HepG2 (cell line): ENCODE measurements around the gene SATB2. TPM values are rescaled to one million over a fixed set of nuclear protein-coding genes. Genes with fewer than 3 reads are reported as not detected.

ENCODE experiments used
- ATF1 ChIP-seq: IDR thresholded peaks from 2 replicates; pipeline ENCODE4 v1.6.1; 2016; ENCODE audit warnings: mild to moderate bottlenecking, control low read depth
- ATM ChIP-seq: fragments of 450-650 bp; IDR thresholded peaks from 2 replicates; pipeline ENCODE4 v1.7.1; 2017; ENCODE audit warnings: mild to moderate bottlenecking, borderline replicate concordance
- BHLHE40 ChIP-seq: IDR thresholded peaks from 2 replicates; pipeline ENCODE4 v1.6.1; 2011; ENCODE audit warnings: low read length, improper control_type of control experiment
- CBX2 ChIP-seq, 2 experiments: fragments of 200-600 bp in 1 of 2; sonication (generic); formaldehyde crosslinking in 1 of 2; IDR thresholded peaks; 2 replicates each; pipeline versions ENCODE4 v1.7.0 to v1.8.1; 2018 to 2022; ENCODE audit warnings: low read depth in 2 of 2, low read length in 1 of 2, mild to moderate bottlenecking in 1 of 2, missing genetic modification reagents in 1 of 2
- ERF ChIP-seq: IDR thresholded peaks from 2 replicates; pipeline ENCODE4 v1.6.1; 2018; ENCODE audit warnings: missing biosample characterization, missing genetic modification reagents
- HIVEP1 ChIP-seq: sonication (generic); formaldehyde crosslinking; IDR thresholded peaks from 2 replicates; pipeline ENCODE4 v1.4.0; 2020; ENCODE audit warnings: mild to moderate bottlenecking, missing genetic modification reagents
- ISX ChIP-seq: sonication (generic); formaldehyde crosslinking; conservative IDR thresholded peaks from 2 replicates; pipeline ENCODE4 v1.5.0; 2020; ENCODE audit warnings: missing genetic modification reagents
- KDM2A ChIP-seq: sonication (generic); formaldehyde crosslinking; IDR thresholded peaks from 2 replicates; pipeline ENCODE4 v1.4.0; 2020; ENCODE audit warnings: low read depth, missing genetic modification reagents, borderline replicate concordance
- MEIS1 ChIP-seq: sonication (generic); formaldehyde crosslinking; IDR thresholded peaks from 2 replicates; pipeline ENCODE4 v1.9.0; 2021; ENCODE audit warnings: mild to moderate bottlenecking, missing genetic modification reagents, moderate library complexity, borderline replicate concordance
- MYNN ChIP-seq: sonication (generic); formaldehyde crosslinking; IDR thresholded peaks from 2 replicates; pipeline ENCODE4 v1.4.0; 2020; ENCODE audit warnings: mild to moderate bottlenecking, low read depth, missing genetic modification reagents
- POLR2AphosphoS2 ChIP-seq: IDR thresholded peaks from 2 replicates; pipeline ENCODE4 v1.6.1; 2011; ENCODE audit warnings: low read depth, low read length, improper control_type of control experiment
- SAFB2 ChIP-seq: sonication (generic); formaldehyde crosslinking; IDR thresholded peaks from 2 replicates; pipeline ENCODE4 v1.5.1; 2020; ENCODE audit warnings: missing genetic modification reagents, low read depth, mild to moderate bottlenecking, borderline replicate concordance
- SMYD3 ChIP-seq: sonication (generic); formaldehyde crosslinking; IDR thresholded peaks from 2 replicates; pipeline ENCODE4 v1.8.1; 2023; ENCODE audit warnings: mild to moderate bottlenecking, missing genetic modification reagents
- SYNCRIP ChIP-seq: fragments of 200-400 bp; formaldehyde crosslinking; IDR thresholded peaks from 2 replicates; pipeline ENCODE4 v1.6.1; 2018; ENCODE audit warnings: mild to moderate bottlenecking, low read depth, low read length; ENCODE audit not compliant: insufficient read depth
- YY1 ChIP-seq: IDR thresholded peaks from 2 replicates; pipeline ENCODE4 v1.6.1; 2011; ENCODE audit warnings: low read length, low read depth, moderate library complexity, mild to moderate bottlenecking; ENCODE audit not compliant: insufficient read depth, insufficient replicate concordance
- ZNF121 ChIP-seq: sonication (generic); formaldehyde crosslinking; IDR thresholded peaks from 2 replicates; pipeline ENCODE4 v1.5.0; 2020; ENCODE audit warnings: mild to moderate bottlenecking, missing genetic modification reagents
- ZNF234 ChIP-seq: sonication (generic); formaldehyde crosslinking; conservative IDR thresholded peaks from 2 replicates; pipeline ENCODE4 v1.5.1; 2020; ENCODE audit warnings: mild to moderate bottlenecking, missing genetic modification reagents
- ZNF724P ChIP-seq: sonication (generic); formaldehyde crosslinking; IDR thresholded peaks from 2 replicates; pipeline ENCODE4 v1.8.0; 2022; ENCODE audit warnings: missing genetic modification reagents, borderline replicate concordance
- ZNF841 ChIP-seq: sonication (generic); formaldehyde crosslinking; IDR thresholded peaks from 2 replicates; pipeline ENCODE4 v1.8.1; 2023; ENCODE audit warnings: missing genetic modification reagents, borderline replicate concordance
- ZNF883 ChIP-seq: sonication (generic); formaldehyde crosslinking; IDR thresholded peaks from 2 replicates; pipeline ENCODE4 v1.5.1; 2020; ENCODE audit warnings: mild to moderate bottlenecking, missing genetic modification reagents; ENCODE audit errors: not compliant biosample characterization
- polyA plus RNA-seq, 8 experiments: library from polyadenylated mRNA; depleted of rRNA in 3 of 8; stranded (reverse) in 7 of 8; unstranded in 1 of 8; fragments of >200 nt; fragmentation: Illumina TruSeq in 4 of 8; extraction: Trizol in 4 of 8; gene quantifications; 2 replicates each; pipeline versions ENCODE4 v1.2.1 to v1.2.3, GENCODE V29; 2011 to 2016; ENCODE audit warnings: low read depth in 4 of 8, missing spikeins in 1 of 8, mixed read lengths in 1 of 8; ENCODE audit not compliant: insufficient read depth in 1 of 8
- total RNA-seq, 5 experiments: library from RNA; depleted of rRNA; stranded (reverse); fragments of >200 nt; fragmentation: Illumina TruSeq; extraction: Trizol; gene quantifications; 2 replicates each; pipeline ENCODE4 v1.2.3, GENCODE V29; 2016; ENCODE audit warnings: low read depth in 1 of 5
- TF ChIP-seq, protein P1 (sequence below): sonication (generic); formaldehyde crosslinking; IDR thresholded peaks from 2 replicates; pipeline ENCODE4 v1.4.0; 2020; ENCODE audit warnings: missing genetic modification reagents, borderline replicate concordance
- TF ChIP-seq, protein P2 (sequence below): sonication (generic); formaldehyde crosslinking; IDR thresholded peaks from 2 replicates; pipeline ENCODE4 v1.9.0; 2022; ENCODE audit warnings: low read depth, missing genetic modification reagents
- TF ChIP-seq, protein P3 (sequence below): sonication (generic); formaldehyde crosslinking; IDR thresholded peaks from 2 replicates; pipeline ENCODE4 v1.8.0; 2022; ENCODE audit warnings: missing genetic modification reagents, low read depth, mild to moderate bottlenecking, borderline replicate concordance

The SATB2 gene
- total and polyA plus RNA-seq, 2 of the 13 experiments (the other 11 are each of a cell fraction or from before 2014, with no cell fraction given): 2.5 to 5.5 TPM

DNA sequence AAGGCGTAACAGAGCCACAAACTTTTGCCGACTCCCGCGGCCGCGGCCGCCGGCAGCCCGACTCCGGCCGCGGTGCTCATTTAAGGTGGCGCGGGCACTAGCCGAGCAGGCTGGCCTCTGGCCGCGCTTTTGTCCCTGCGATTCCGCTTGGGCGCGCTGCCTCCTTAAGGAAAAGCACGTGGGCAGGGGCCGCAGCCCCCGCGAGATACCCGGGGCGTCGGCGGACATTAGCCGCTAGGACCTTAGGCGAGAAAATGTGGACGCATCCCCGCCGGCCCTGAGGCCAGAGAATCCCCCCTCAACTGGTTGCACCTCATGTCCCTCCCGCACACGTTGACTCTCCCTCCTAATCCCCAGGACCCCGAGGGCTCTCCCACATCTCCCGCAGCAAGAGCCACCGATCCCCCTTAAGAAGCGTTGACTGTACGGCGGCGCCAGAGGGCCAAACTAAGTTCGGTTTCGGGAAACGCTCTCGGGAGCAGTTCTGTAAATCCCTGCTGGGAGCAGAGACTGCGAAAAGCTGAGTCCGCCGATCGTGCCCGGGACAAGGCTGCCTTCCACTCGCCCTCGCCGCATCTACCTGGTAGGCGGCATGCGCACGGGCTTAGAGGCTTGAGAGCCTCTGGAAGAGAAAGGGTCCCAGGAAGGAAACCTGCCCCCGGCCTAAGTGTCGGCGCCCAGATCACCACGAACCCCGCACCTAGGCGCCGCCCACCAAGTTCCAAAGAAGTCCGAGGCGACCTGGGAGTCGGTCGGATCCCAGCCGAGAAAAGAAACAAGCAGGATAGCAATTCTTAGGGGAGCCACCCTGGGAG is 1.8 kb upstream of the SATB2 start (continued):
- TF ChIP-seq, protein P1, sequence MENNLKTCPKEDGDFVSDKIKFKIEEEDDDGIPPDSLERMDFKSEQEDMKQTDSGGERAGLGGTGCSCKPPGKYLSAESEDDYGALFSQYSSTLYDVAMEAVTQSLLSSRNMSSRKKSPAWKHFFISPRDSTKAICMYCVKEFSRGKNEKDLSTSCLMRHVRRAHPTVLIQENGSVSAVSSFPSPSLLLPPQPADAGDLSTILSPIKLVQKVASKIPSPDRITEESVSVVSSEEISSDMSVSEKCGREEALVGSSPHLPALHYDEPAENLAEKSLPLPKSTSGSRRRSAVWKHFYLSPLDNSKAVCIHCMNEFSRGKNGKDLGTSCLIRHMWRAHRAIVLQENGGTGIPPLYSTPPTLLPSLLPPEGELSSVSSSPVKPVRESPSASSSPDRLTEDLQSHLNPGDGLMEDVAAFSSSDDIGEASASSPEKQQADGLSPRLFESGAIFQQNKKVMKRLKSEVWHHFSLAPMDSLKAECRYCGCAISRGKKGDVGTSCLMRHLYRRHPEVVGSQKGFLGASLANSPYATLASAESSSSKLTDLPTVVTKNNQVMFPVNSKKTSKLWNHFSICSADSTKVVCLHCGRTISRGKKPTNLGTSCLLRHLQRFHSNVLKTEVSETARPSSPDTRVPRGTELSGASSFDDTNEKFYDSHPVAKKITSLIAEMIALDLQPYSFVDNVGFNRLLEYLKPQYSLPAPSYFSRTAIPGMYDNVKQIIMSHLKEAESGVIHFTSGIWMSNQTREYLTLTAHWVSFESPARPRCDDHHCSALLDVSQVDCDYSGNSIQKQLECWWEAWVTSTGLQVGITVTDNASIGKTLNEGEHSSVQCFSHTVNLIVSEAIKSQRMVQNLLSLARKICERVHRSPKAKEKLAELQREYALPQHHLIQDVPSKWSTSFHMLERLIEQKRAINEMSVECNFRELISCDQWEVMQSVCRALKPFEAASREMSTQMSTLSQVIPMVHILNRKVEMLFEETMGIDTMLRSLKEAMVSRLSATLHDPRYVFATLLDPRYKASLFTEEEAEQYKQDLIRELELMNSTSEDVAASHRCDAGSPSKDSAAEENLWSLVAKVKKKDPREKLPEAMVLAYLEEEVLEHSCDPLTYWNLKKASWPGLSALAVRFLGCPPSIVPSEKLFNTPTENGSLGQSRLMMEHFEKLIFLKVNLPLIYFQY (CRISPR knock-in tag): no peak
- TF ChIP-seq YY1 (peak; percentile 73), ERF (CRISPR knock-in tag) (peak; percentile 29; the same call in 1 of the 2 replicates), MYNN (CRISPR knock-in tag) (no peak; the same call in 1 of the 2 replicates), HIVEP1 (CRISPR knock-in tag) (peak; percentile 80), SYNCRIP (no peak), ZNF841 (CRISPR knock-in tag) (peak; percentile 62; the same call in 1 of the 2 replicates), ATM (no peak), POLR2AphosphoS2 (no peak), ZNF883 (CRISPR knock-in tag) (peak; percentile 93), ZNF724P (no peak), KDM2A (CRISPR knock-in tag) (peak; percentile 95), ISX (CRISPR knock-in tag) (no peak), CBX2 (IDR thresholded peaks at IDR 0.05; ENCODE audit: low read depth, low read length) (no peak; the same call in 1 of the 2 replicates), CBX2 (CRISPR knock-in tag; IDR thresholded peaks at IDR 0.05; ENCODE audit: low read depth) (peak; percentile 34; the same call in 1 of the 2 replicates), BHLHE40 (no peak), SAFB2 (CRISPR knock-in tag) (no peak; the same call in 1 of the 2 replicates), ZNF121 (CRISPR knock-in tag) (peak; percentile 27), MEIS1 (CRISPR knock-in tag) (peak; percentile 61; the same call in 1 of the 2 replicates), ZNF234 (no peak), ATF1 (CRISPR knock-in tag) (0 out of 2 replicates have a peak, but pooled peaks have one; percentile 49), SMYD3 (CRISPR knock-in tag) (peak; percentile 53; the same call in 1 of the 2 replicates)
- TF ChIP-seq, protein P2, sequence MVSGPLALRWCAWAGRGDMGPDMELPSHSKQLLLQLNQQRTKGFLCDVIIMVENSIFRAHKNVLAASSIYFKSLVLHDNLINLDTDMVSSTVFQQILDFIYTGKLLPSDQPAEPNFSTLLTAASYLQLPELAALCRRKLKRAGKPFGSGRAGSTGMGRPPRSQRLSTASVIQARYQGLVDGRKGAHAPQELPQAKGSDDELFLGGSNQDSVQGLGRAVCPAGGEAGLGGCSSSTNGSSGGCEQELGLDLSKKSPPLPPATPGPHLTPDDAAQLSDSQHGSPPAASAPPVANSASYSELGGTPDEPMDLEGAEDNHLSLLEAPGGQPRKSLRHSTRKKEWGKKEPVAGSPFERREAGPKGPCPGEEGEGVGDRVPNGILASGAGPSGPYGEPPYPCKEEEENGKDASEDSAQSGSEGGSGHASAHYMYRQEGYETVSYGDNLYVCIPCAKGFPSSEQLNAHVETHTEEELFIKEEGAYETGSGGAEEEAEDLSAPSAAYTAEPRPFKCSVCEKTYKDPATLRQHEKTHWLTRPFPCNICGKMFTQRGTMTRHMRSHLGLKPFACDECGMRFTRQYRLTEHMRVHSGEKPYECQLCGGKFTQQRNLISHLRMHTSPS (CRISPR knock-in tag): no peak
- TF ChIP-seq, protein P3, sequence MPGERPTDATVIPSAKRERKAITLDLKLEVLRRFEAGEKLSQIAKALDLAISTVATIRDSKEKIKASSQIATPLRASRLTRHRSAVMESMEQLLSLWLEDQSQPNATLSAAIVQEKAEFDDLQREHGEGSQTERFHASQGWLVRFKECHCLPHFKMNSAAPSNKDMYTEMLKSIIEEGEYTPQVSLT (CRISPR knock-in tag): no peak
